Activated CD8-positive, alpha-beta T cell treated with anti-CD3 and anti-CD28 coated beads for 36 hours (primary cell): ENCODE results near the gene OLFML2A. TPM values are rescaled to one million over a fixed set of nuclear protein-coding genes. Genes with fewer than 3 reads are reported as not detected.

ENCODE experiments used
- ATAC-seq: fragments of 200-7000 bp; cut with Tn5 transposase; one replicate; pipeline ENCODE4 v1.10.0; 2021; ENCODE audit warnings: mild to moderate bottlenecking, moderate library complexity
- CTCF ChIA-PET: fragments of 350-600 bp; sonication (Branson Sonifier 250); formaldehyde crosslinking; loops from one replicate; lab custom pipeline; 2021; ENCODE audit warnings: antibody characterized with exemption; lab: Charles Lee
- POLR2A ChIA-PET: fragments of 350-600 bp; sonication (Branson Sonifier 250); formaldehyde crosslinking; loops from one replicate; lab custom pipeline; 2021; ENCODE audit warnings: antibody characterized with exemption; lab: Charles Lee
- DNase-seq: peaks from one replicate; pipeline ENCODE4 v3.0.0-alpha.2; 2020
- H3K27ac Mint-ChIP-seq: one replicate; pipeline ENCODE4 v1.8.0; 2021; ENCODE audit warnings: mild to moderate bottlenecking, mixed read lengths
- H3K27me3 Mint-ChIP-seq: one replicate; pipeline ENCODE4 v1.8.0; 2021; ENCODE audit warnings: mixed read lengths
- H3K36me3 Mint-ChIP-seq: one replicate; pipeline ENCODE4 v1.8.0; 2021; ENCODE audit warnings: low read depth, mixed read lengths
- H3K4me1 Mint-ChIP-seq: one replicate; pipeline ENCODE4 v1.8.0; 2021; ENCODE audit warnings: low read depth, mixed read lengths
- H3K4me3 Mint-ChIP-seq: one replicate; pipeline ENCODE4 v1.8.0; 2021; ENCODE audit warnings: mild to moderate bottlenecking, moderate library complexity, mixed read lengths
- H3K9me3 Mint-ChIP-seq: one replicate; pipeline ENCODE4 v1.8.0; 2021; ENCODE audit warnings: mixed read lengths
- intact Hi-C: fragments of 100-400 bp; cut with micrococcal nuclease; formaldehyde crosslinking; loops from one replicate; pipeline ENCODE4 v1.10.0; 2022
- total RNA-seq, 2 experiments: library from RNA; stranded (reverse); gene quantifications; one replicate each; pipeline ENCODE4 v1.2.3, GENCODE V29; 2021
- TF ChIP-seq, protein P1 (sequence below): fragments of 200-600 bp; IDR thresholded peaks from one replicate; pipeline ENCODE4 v1.8.0; 2022; ENCODE audit warnings: antibody characterized with exemption, mild to moderate bottlenecking

Gene OLFML2A
- total RNA-seq, 2 experiments from 2014 or later, result not detected

- ChIA-PET POLR2A (no interaction called here), CTCF (no interaction called here)
- intact Hi-C loops, result no loop called here
- Mint-ChIP-seq H3K9me3 (no peaks in the 10 kb centered on the region), H3K4me3 (no peak overlapping the region), H3K27ac (no peak overlapping the region), H3K36me3 (no peaks in the 10 kb centered on the region), H3K4me1 (no peaks in the 10 kb centered on the region), H3K27me3 (peaks cover 3% of the 10 kb centered on the region)
- ATAC-seq (no peak), DNase-seq (no peak)
- TF ChIP-seq, protein P1, sequence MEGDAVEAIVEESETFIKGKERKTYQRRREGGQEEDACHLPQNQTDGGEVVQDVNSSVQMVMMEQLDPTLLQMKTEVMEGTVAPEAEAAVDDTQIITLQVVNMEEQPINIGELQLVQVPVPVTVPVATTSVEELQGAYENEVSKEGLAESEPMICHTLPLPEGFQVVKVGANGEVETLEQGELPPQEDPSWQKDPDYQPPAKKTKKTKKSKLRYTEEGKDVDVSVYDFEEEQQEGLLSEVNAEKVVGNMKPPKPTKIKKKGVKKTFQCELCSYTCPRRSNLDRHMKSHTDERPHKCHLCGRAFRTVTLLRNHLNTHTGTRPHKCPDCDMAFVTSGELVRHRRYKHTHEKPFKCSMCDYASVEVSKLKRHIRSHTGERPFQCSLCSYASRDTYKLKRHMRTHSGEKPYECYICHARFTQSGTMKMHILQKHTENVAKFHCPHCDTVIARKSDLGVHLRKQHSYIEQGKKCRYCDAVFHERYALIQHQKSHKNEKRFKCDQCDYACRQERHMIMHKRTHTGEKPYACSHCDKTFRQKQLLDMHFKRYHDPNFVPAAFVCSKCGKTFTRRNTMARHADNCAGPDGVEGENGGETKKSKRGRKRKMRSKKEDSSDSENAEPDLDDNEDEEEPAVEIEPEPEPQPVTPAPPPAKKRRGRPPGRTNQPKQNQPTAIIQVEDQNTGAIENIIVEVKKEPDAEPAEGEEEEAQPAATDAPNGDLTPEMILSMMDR, result no peak
Observed at GRCh38 chr9:124809741-124810500, 33.0 kb downstream of the OLFML2A start.

- intact Hi-C loops, result no loop called here
- no peak overlapping the region for H3K27ac Mint-ChIP-seq
- DNase-seq (no peak), ATAC-seq (no peak)
- POLR2A ChIA-PET, result no interaction called here
- no peak overlapping the region for H3K4me3 Mint-ChIP-seq
- no peaks in the 10 kb centered on the region for H3K36me3 Mint-ChIP-seq
- TF ChIP-seq, protein P1, result no peak
- CTCF ChIA-PET, result no interaction called here
- no peaks in the 10 kb centered on the region for H3K4me1 Mint-ChIP-seq
- no peaks in the 10 kb centered on the region for H3K9me3 Mint-ChIP-seq
- H3K27me3 Mint-ChIP-seq, result peaks cover 2% of the 10 kb centered on the region
Observed at GRCh38 chr9:124810663-124811355, 33.9 kb downstream of the OLFML2A start.

DNA sequence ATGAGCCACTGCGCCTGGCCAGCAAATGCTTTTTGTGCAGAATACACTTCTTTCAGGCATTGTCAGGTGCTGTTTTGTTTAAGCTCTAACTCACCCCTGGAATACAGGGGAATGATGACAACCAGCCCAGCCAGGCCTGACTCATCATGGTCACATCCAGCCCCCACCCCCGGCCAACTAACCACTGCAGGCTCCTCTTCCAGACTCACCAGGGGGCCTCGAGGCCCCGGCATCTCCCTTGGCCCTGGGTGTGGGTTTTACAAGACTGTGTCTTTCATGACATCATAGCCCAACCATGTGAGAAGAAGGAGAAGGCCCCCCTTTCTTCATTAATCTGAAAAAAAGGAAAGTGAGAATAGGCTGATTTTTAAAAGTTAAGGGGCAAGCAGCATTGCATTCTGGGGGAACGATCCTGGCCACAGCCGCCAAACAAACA is 35.5 kb downstream of the OLFML2A start:
- TF ChIP-seq, protein P1, result no peak
- intact Hi-C loops, result no loop called here
- H3K27ac Mint-ChIP-seq, result no peak overlapping the region
- DNase-seq (peak; percentile 47), ATAC-seq (peak; percentile 64)
- H3K27me3 Mint-ChIP-seq, result peaks cover 4% of the 10 kb centered on the region
- H3K4me1 Mint-ChIP-seq, result no peaks in the 10 kb centered on the region
- ChIA-PET CTCF (interaction anchor here (0.8 to 1.6 kb wide), 4 partner anchors 23 to 38 kb away, joined by 3 to 5 read pairs (median 3); no protein-coding TSS in a partner anchor), POLR2A (no interaction called here)
- H3K36me3 Mint-ChIP-seq, result no peaks in the 10 kb centered on the region
- no peak overlapping the region for H3K4me3 Mint-ChIP-seq
- no peaks in the 10 kb centered on the region for H3K9me3 Mint-ChIP-seq

- intact Hi-C loops, result no loop called here
- ATAC-seq (no peak), DNase-seq (no peak)
- TF ChIP-seq, protein P1, result no peak
- ChIA-PET CTCF (interaction anchor here (1.3 to 1.6 kb wide), 4 partner anchors 24 to 39 kb away, joined by 3 to 5 read pairs (median 3); partner anchors contain the start of gene OLFML2A), POLR2A (no interaction called here)
- no peaks in the 10 kb centered on the region for H3K36me3 Mint-ChIP-seq
- no peak overlapping the region for H3K4me3 Mint-ChIP-seq
- no peak overlapping the region for H3K27ac Mint-ChIP-seq
- peaks cover 1% of the 10 kb centered on the region for H3K4me1 Mint-ChIP-seq
- H3K9me3 Mint-ChIP-seq, result no peaks in the 10 kb centered on the region
- H3K27me3 Mint-ChIP-seq, result peaks cover 4% of the 10 kb centered on the region
Observed at GRCh38 chr9:124813041-124813440, 36.1 kb downstream of the OLFML2A start.
